GM20000 (cell line): ENCODE measurements around the gene ATP10B.

Experiments used
- DNase-seq: peaks from one replicate; pipeline ENCODE4 v3.0.0; 2012; ENCODE audit warnings: low spot score
- TF ChIP-seq, protein P1 (sequence below): IDR thresholded peaks from 2 replicates; pipeline ENCODE4 v1.5.1; 2012; ENCODE audit warnings: mild to moderate bottlenecking, control low read depth; ENCODE audit errors: extremely low read depth, missing control alignments

The ATP10B gene

GRCh38 chr5:160548949-160549645 is 302.9 kb downstream of the ATP10B start:
- no peak for DNase-seq

GRCh38 chr5:160547872-160548271 is 304.1 kb downstream of the ATP10B start:
- TF ChIP-seq, protein P1, sequence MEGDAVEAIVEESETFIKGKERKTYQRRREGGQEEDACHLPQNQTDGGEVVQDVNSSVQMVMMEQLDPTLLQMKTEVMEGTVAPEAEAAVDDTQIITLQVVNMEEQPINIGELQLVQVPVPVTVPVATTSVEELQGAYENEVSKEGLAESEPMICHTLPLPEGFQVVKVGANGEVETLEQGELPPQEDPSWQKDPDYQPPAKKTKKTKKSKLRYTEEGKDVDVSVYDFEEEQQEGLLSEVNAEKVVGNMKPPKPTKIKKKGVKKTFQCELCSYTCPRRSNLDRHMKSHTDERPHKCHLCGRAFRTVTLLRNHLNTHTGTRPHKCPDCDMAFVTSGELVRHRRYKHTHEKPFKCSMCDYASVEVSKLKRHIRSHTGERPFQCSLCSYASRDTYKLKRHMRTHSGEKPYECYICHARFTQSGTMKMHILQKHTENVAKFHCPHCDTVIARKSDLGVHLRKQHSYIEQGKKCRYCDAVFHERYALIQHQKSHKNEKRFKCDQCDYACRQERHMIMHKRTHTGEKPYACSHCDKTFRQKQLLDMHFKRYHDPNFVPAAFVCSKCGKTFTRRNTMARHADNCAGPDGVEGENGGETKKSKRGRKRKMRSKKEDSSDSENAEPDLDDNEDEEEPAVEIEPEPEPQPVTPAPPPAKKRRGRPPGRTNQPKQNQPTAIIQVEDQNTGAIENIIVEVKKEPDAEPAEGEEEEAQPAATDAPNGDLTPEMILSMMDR = no peak
- DNase-seq = no peak

More at GRCh38 chr5:160548949-160549645, 302.9 kb downstream of the ATP10B start:
- TF ChIP-seq, protein P1 = no peak

DNA sequence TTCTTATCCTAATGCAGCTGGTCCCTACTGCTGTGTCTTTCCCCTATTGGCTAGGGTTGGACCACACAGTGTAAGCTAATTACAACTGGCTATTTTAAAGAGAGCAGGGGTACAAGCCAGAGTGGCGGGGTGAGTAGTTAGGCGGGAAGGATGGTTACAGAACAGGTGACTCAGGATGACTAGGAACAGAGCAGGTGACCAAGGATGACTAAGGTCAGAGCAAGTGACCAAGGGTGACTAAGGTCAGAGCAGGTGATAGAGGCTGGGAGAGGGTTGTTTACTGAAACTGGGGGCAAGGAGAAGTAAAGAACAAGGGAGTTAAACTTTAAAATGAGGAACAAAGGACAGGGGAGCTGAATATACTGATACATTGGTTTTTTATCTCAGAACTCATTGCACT is 304.9 kb downstream of the ATP10B start:
- TF ChIP-seq, protein P1 = no peak
- no peak for DNase-seq

GRCh38 chr5:160545832-160546231 is 306.2 kb downstream of the ATP10B start:
- no peak for DNase-seq
- TF ChIP-seq, protein P1 = no peak

DNA sequence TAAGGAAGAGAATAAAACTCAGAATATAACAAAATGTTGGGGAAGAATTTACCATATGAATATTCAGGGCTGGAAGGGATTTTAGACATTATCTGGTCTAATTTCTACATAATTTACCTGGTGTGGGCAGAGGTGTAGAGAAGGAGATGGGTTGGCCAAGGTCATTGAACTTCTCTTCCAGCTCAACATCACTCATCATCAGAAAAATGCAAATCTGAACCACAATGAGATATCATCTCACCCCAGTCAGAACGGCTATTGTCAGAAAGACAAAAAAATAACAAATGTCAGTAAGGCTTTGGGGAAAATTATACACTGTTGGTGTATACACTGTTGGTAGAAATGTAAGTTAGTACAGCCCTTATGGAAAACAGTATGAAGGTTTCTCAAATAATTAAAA is 308.6 kb downstream of the ATP10B start:
- no peak for DNase-seq
- TF ChIP-seq, protein P1 = no peak

DNA sequence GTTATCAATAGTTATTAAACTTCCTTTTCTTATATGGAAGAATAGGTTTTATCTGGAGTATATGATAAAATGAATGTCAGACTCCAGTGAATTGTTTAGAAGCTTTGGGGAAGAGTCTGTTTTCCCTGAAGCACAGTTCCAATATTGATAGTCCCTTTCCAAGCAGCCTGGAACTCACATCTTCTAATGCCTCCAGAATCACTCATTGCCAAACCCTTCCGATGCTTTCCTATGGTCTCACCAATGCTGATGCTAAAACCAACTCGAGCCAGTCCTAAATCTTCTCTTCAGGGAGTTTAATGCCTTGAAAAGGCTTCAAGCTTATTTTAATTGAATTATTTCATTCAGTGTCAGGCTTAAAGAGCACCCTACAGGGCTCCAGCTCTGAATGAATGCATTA is 309.2 kb downstream of the ATP10B start:
- TF ChIP-seq, protein P1 = no peak
- no peak for DNase-seq

GRCh38 chr5:160542281-160542680 is 309.7 kb downstream of the ATP10B start:
- TF ChIP-seq, protein P1 = no peak
- no peak for DNase-seq
